ENCODE measurements around the gene GUCA2A.
"Not testable (repeated sequence)": the region's sequence is repeated elsewhere in the genome, so short reads cannot be mapped to it uniquely, and the experiment has no call there.

GUCA2A gene

GRCh38 chr1:42164551-42165420 lies at the start of gene GUCA2A:
Gene GUCA2A, minus strand, starts transcription at chr1:42164745. Its CDS starts 33 bp downstream, at chr1:42164712.
- Histone ChIP-seq H3K9me3 (no peaks in the 10 kb centered on the region), H3K4me3 (ENCODE audit: low read depth in 1 of 2, low read length in 1 of 2) (no peak within 1 kb of the TSS), H3K4me1 (ENCODE audit: control insufficient read depth in 1 of 2, insufficient read depth in 1 of 2, low read depth in 1 of 2, low read length in 1 of 2) (peaks cover 6 to 8% of the 10 kb centered on the region in 2 experiments), H3K27ac (no peak within 1 kb of the TSS), H3K27me3 (no peaks in the 10 kb centered on the region), H3K36me3 (no peaks in the 10 kb centered on the region)
- TF ChIP-seq CTCF (IDR thresholded peaks at IDR 0.05): no peak

- TF ChIP-seq CTCF (IDR thresholded peaks at IDR 0.05): no peak
- Histone ChIP-seq H3K4me3 (ENCODE audit: low read depth in 1 of 2, low read length in 1 of 2) (no peak overlapping the region), H3K36me3 (peaks cover 6% of the 10 kb centered on the region), H3K27me3 (no peaks in the 10 kb centered on the region), H3K27ac (no peak overlapping the region), H3K9me3 (no peaks in the 10 kb centered on the region), H3K4me1 (ENCODE audit: control insufficient read depth in 1 of 2, insufficient read depth in 1 of 2, low read depth in 1 of 2, low read length in 1 of 2) (peaks cover 6 to 14% of the 10 kb centered on the region in 2 experiments)
These were observed 46.7 kb upstream of the GUCA2A start for GRCh38 chr1:42211224-42211623.

GRCh38 chr1:42210421-42211133 lies 46.0 kb upstream of the GUCA2A start:
- Histone ChIP-seq H3K4me1 (ENCODE audit: control insufficient read depth in 1 of 2, insufficient read depth in 1 of 2, low read depth in 1 of 2, low read length in 1 of 2) (peaks cover 6 to 14% of the 10 kb centered on the region in 2 experiments), H3K36me3 (peaks cover 6% of the 10 kb centered on the region), H3K9me3 (no peaks in the 10 kb centered on the region), H3K4me3 (ENCODE audit: low read depth in 1 of 2, low read length in 1 of 2) (no peak overlapping the region), H3K27me3 (no peaks in the 10 kb centered on the region), H3K27ac (no peak overlapping the region)
- TF ChIP-seq CTCF (IDR thresholded peaks at IDR 0.05): no peak

- no peak overlapping the region for H3K4me3 ChIP-seq (ENCODE audit: low read depth in 1 of 2, low read length in 1 of 2)
- H3K4me1 ChIP-seq (ENCODE audit: control insufficient read depth in 1 of 2, insufficient read depth in 1 of 2, low read depth in 1 of 2, low read length in 1 of 2): peaks cover 5 to 12% of the 10 kb centered on the region in 2 experiments
- H3K36me3 ChIP-seq: peaks cover 6% of the 10 kb centered on the region
- H3K27me3 ChIP-seq: no peaks in the 10 kb centered on the region
- TF ChIP-seq CTCF (IDR thresholded peaks at IDR 0.05): no peak
- H3K27ac ChIP-seq: no peak overlapping the region
- H3K9me3 ChIP-seq: no peaks in the 10 kb centered on the region
These were observed 45.1 kb upstream of the GUCA2A start for GRCh38 chr1:42209526-42210251.

GRCh38 chr1:42206930-42207329 lies 42.4 kb upstream of the GUCA2A start:
- not testable (repeated sequence) for H3K9me3 ChIP-seq; H3K4me3 ChIP-seq (ENCODE audit: low read depth in 1 of 2, low read length in 1 of 2); H3K36me3 ChIP-seq; H3K4me1 ChIP-seq (ENCODE audit: control insufficient read depth in 1 of 2, insufficient read depth in 1 of 2, low read depth in 1 of 2, low read length in 1 of 2); H3K27me3 ChIP-seq; H3K27ac ChIP-seq
